K562 (cell line): ENCODE data around the gene GJC2. TPM values are rescaled to one million over a fixed set of nuclear protein-coding genes. Genes with fewer than 3 reads are reported as not detected.

ENCODE experiments used
- CHD2 ChIP-seq: IDR thresholded peaks from 2 replicates; pipeline ENCODE4 v1.6.1; 2011; ENCODE audit warnings: low read depth, low read length
- ESRRB ChIP-seq: fragments of 250-450 bp; sonication (Bioruptor Pico); IDR thresholded peaks from 2 replicates; pipeline ENCODE4 v1.5.0; 2020; ENCODE audit warnings: mild to moderate bottlenecking, moderate library complexity, borderline replicate concordance
- ETS2 ChIP-seq: IDR thresholded peaks from 2 replicates; pipeline ENCODE4 v1.6.1; 2016; ENCODE audit warnings: borderline replicate concordance, missing genetic modification characterization, mild to moderate bottlenecking, moderate library complexity, missing compliant biosample characterization; ENCODE audit not compliant: poor library complexity, severe bottlenecking
- FOXP1 ChIP-seq: sonication (generic); formaldehyde crosslinking; IDR thresholded peaks from 2 replicates; pipeline ENCODE4 v1.8.0; 2022; ENCODE audit warnings: mild to moderate bottlenecking, missing genetic modification reagents
- HEY1 ChIP-seq: fragments of 250-450 bp; sonication (Bioruptor Pico); IDR thresholded peaks from 2 replicates; pipeline ENCODE4 v1.5.0; 2020; ENCODE audit warnings: mild to moderate bottlenecking, moderate library complexity, borderline replicate concordance
- KLF16 ChIP-seq: IDR thresholded peaks from 2 replicates; pipeline ENCODE4 v1.6.1; 2016; ENCODE audit warnings: antibody characterized with exemption
- MAZ ChIP-seq, 2 experiments: fragments of 450-650 bp in 1 of 2; sonication (generic) in 1 of 2; formaldehyde crosslinking; IDR thresholded peaks in 1 of 2; conservative IDR thresholded peaks in 1 of 2; 2 replicates each; pipeline versions ENCODE4 v1.4.0 to v1.5.0; 2020; ENCODE audit warnings: mild to moderate bottlenecking in 1 of 2, missing genetic modification reagents in 1 of 2
- MCM7 ChIP-seq, 2 experiments: fragments of 450-650 bp; IDR thresholded peaks; 2 replicates each; pipeline ENCODE4 v1.6.1; 2016 to 2018
- MTA3 ChIP-seq: fragments of 450-650 bp; formaldehyde crosslinking; IDR thresholded peaks from 2 replicates; pipeline ENCODE4 v1.6.1; 2017; ENCODE audit warnings: mild to moderate bottlenecking, borderline replicate concordance
- NFIX ChIP-seq: fragments of 250-450 bp; sonication (Bioruptor Pico); IDR thresholded peaks from 2 replicates; pipeline ENCODE4 v1.4.0; 2020; ENCODE audit warnings: low read depth, mild to moderate bottlenecking, moderate library complexity
- NFXL1 ChIP-seq: fragments of 450-650 bp; formaldehyde crosslinking; IDR thresholded peaks from 2 replicates; pipeline ENCODE4 v1.4.0; 2021; ENCODE audit warnings: mild to moderate bottlenecking
- NR1H2 ChIP-seq: sonication (generic); formaldehyde crosslinking; IDR thresholded peaks from 2 replicates; pipeline ENCODE4 v1.4.0; 2020; ENCODE audit warnings: mild to moderate bottlenecking, missing genetic modification reagents
- NR2C1 ChIP-seq, 2 experiments: fragments of 450-650 bp; IDR thresholded peaks; 2 replicates each; pipeline ENCODE4 v1.6.1; 2017; ENCODE audit warnings: mild to moderate bottlenecking in 2 of 2, antibody characterized with exemption in 1 of 2, inconsistent platforms in 1 of 2, missing compliant biosample characterization in 1 of 2, missing genetic modification characterization in 1 of 2
- RBM17 ChIP-seq: fragments of 200-400 bp; formaldehyde crosslinking; IDR thresholded peaks from 2 replicates; pipeline ENCODE4 v1.6.1; 2017; ENCODE audit warnings: low read depth, mild to moderate bottlenecking, low read length, borderline replicate concordance
- SMARCA5 ChIP-seq: fragments of 450-650 bp; IDR thresholded peaks from 2 replicates; pipeline ENCODE4 v1.6.1; 2016
- SP2 ChIP-seq: IDR thresholded peaks from 2 replicates; pipeline ENCODE4 v1.6.1; 2011; ENCODE audit warnings: mild to moderate bottlenecking, low read depth, low read length, moderate library complexity; ENCODE audit not compliant: poor library complexity, severe bottlenecking; ENCODE audit errors: extremely low read depth
- SRSF9 ChIP-seq: fragments of 200-400 bp; formaldehyde crosslinking; IDR thresholded peaks from 2 replicates; pipeline ENCODE4 v1.6.1; 2017; ENCODE audit warnings: low read depth, low read length, borderline replicate concordance
- TBL1XR1 ChIP-seq, 2 experiments: IDR thresholded peaks; 2 replicates each; pipeline ENCODE4 v1.6.1; 2012; ENCODE audit warnings: improper control_type of control experiment in 2 of 2, low read length in 2 of 2, mild to moderate bottlenecking in 1 of 2
- TCF15 ChIP-seq: fragments of 250-450 bp; sonication (Bioruptor Pico); IDR thresholded peaks from 2 replicates; pipeline ENCODE4 v1.8.0; 2022; ENCODE audit warnings: moderate library complexity, mild to moderate bottlenecking, inconsistent platforms
- TSC22D4 ChIP-seq: fragments of 450-650 bp; IDR thresholded peaks from 2 replicates; pipeline ENCODE4 v1.6.1; 2016; ENCODE audit warnings: missing genetic modification characterization, missing biosample characterization, control low read depth
- USF2 ChIP-seq: sonication (generic); formaldehyde crosslinking; IDR thresholded peaks from 2 replicates; pipeline ENCODE4 v1.5.0; 2020; ENCODE audit warnings: missing genetic modification reagents
- ZBTB17 ChIP-seq: fragments of 450-650 bp; formaldehyde crosslinking; IDR thresholded peaks from 2 replicates; pipeline ENCODE4 v1.4.0; 2020; ENCODE audit warnings: mild to moderate bottlenecking
- ZHX1 ChIP-seq: fragments of 150-350 bp; conservative IDR thresholded peaks from 2 replicates; pipeline ENCODE4 v1.6.1; 2014; ENCODE audit warnings: low read length
- ZNF282 ChIP-seq: sonication (generic); formaldehyde crosslinking; IDR thresholded peaks from 2 replicates; pipeline ENCODE4 v1.8.1; 2023; ENCODE audit warnings: missing genetic modification reagents
- ZNF445 ChIP-seq: fragments of 250-450 bp; sonication (Bioruptor Pico); IDR thresholded peaks from 2 replicates; pipeline ENCODE4 v1.4.0; 2020; ENCODE audit warnings: low read depth, mild to moderate bottlenecking, moderate library complexity
- ZNF699 ChIP-seq: fragments of 250-450 bp; sonication (Bioruptor Pico); IDR thresholded peaks from 2 replicates; pipeline ENCODE4 v1.8.0; 2021; ENCODE audit warnings: mild to moderate bottlenecking, moderate library complexity; ENCODE audit not compliant: insufficient replicate concordance
- polyA plus RNA-seq, 8 experiments: library from polyadenylated mRNA; depleted of rRNA in 4 of 8; stranded (reverse) in 5 of 8; unstranded in 3 of 8; fragments of >200 nt; fragmentation: Nextera tagmentation in 2 of 8; fragmentation: Illumina TruSeq in 1 of 8; extraction: Ambion mirVana in 2 of 8; extraction: Trizol in 1 of 8; gene quantifications; 2 replicates each; pipeline versions ENCODE4 v1.2.1 to v1.2.3, GENCODE V29; 2011 to 2014; ENCODE audit warnings: inconsistent platforms in 1 of 8, missing spikeins in 1 of 8
- total RNA-seq, 7 experiments: library from RNA; depleted of rRNA in 6 of 7; stranded (reverse); fragments of >200 nt in 6 of 7; fragmentation: Illumina TruSeq in 2 of 7; extraction: Trizol in 2 of 7; gene quantifications; 2 replicates each; pipeline versions ENCODE4 v1.2.1 to v1.2.3, GENCODE V29; 2011 to 2021; ENCODE audit warnings: low replicate concordance in 1 of 7

GJC2 gene
- total and polyA plus RNA-seq, 9 of the 15 experiments (the other 6 are each of a cell fraction or from before 2014, with no cell fraction given) = 0.03 to 0.62 (median 0.11) TPM; not detected in 2

- no peak for TF ChIP-seq CHD2
- no peak for TF ChIP-seq SRSF9
- TF ChIP-seq ZNF282 (CRISPR knock-in tag) = no peak
- TF ChIP-seq TCF15 (CRISPR knock-in tag) = 0 out of 2 replicates have a peak, but pooled peaks have one; percentile 26
- TF ChIP-seq ZBTB17 (CRISPR knock-in tag) = no peak
- TF ChIP-seq NR1H2 (CRISPR knock-in tag) = 0 out of 2 replicates have a peak, but pooled peaks have one; percentile 44
- TF ChIP-seq NFXL1 (CRISPR knock-in tag) = no peak
- no peak for TF ChIP-seq SP2
- no peak for TF ChIP-seq NFIX (CRISPR knock-in tag)
- no peak for TF ChIP-seq ZNF445 (CRISPR knock-in tag)
- TF ChIP-seq USF2 (CRISPR knock-in tag) = no peak
- TF ChIP-seq RBM17 = no peak
- no peak for TF ChIP-seq TSC22D4 (tag)
- TF ChIP-seq KLF16 = peak; percentile 93
- no peak for TF ChIP-seq HEY1 (CRISPR knock-in tag)
- TF ChIP-seq ZHX1 = no peak
- TF ChIP-seq TBL1XR1 (IDR thresholded peaks at IDR 0.05; ENCODE audit: low read length in 2 of 2) = peak in 1 of 2 experiments; percentile 51; a peak in 1 of 4 replicates
- no peak for TF ChIP-seq ESRRB (CRISPR knock-in tag)
- TF ChIP-seq NR2C1 (IDR thresholded peaks at IDR 0.05) = no peak
- TF ChIP-seq NR2C1 (tag; IDR thresholded peaks at IDR 0.05) = 0 out of 2 replicates have a peak, but pooled peaks have one; percentile 41
- TF ChIP-seq ETS2 (tag) = no peak
- no peak for TF ChIP-seq MAZ (CRISPR knock-in tag; conservative IDR thresholded peaks at IDR 0.05 in 1 of 2, IDR thresholded peaks at IDR 0.05 in 1 of 2)
- TF ChIP-seq FOXP1 = no peak
- TF ChIP-seq ZNF699 (CRISPR knock-in tag) = no peak
- no peak for TF ChIP-seq SMARCA5
- TF ChIP-seq MCM7 (IDR thresholded peaks at IDR 0.05) = no peak
- TF ChIP-seq MTA3 = peak; percentile 36; the same call in 1 of the 2 replicates
These were observed 15.0 kb downstream of the GJC2 start (continued) for GRCh38 chr1:228164561-228165371.
